ENCODE results near the gene ENO1.
"Not testable (repeated sequence)": the region's sequence is repeated elsewhere in the genome, so short reads cannot be mapped to it uniquely, and the experiment has no call there.

Gene ENO1

GRCh38 chr1:8848663-8849386 is 29.7 kb downstream of the ENO1 start:
- in situ Hi-C loops (cut with MboI; ENCODE audit: low sequenced_read_pairs), result no loop called here

- in situ Hi-C loops (cut with MboI; ENCODE audit: low sequenced_read_pairs), result no loop called here
Observed at GRCh38 chr1:8847990-8848389, 30.5 kb downstream of the ENO1 start.

GRCh38 chr1:8846263-8846662 is 32.2 kb downstream of the ENO1 start:
- in situ Hi-C loops (cut with MboI; ENCODE audit: low sequenced_read_pairs), result no loop called here

GRCh38 chr1:8845104-8846097 is 33.1 kb downstream of the ENO1 start:
- in situ Hi-C loops (cut with MboI; ENCODE audit: low sequenced_read_pairs), result no loop called here

- in situ Hi-C loops (cut with MboI; ENCODE audit: low sequenced_read_pairs), result no loop called here
Observed at GRCh38 chr1:8844501-8845006, 33.9 kb downstream of the ENO1 start.

- in situ Hi-C loops (cut with MboI; ENCODE audit: low sequenced_read_pairs), result no loop called here
Observed at GRCh38 chr1:8841395-8841794, 37.1 kb downstream of the ENO1 start.

- in situ Hi-C loops (cut with MboI; ENCODE audit: low sequenced_read_pairs), result no loop called here
Observed at GRCh38 chr1:8839990-8840389, 38.5 kb downstream of the ENO1 start.

GRCh38 chr1:8835941-8836643 is 42.4 kb downstream of the ENO1 start:
- in situ Hi-C loops (cut with MboI; ENCODE audit: low sequenced_read_pairs), result no loop called here

GRCh38 chr1:8831340-8831739 is 47.1 kb downstream of the ENO1 start:
- in situ Hi-C loops (cut with MboI; ENCODE audit: low sequenced_read_pairs), result no loop called here

GRCh38 chr1:8830732-8831131 is 47.8 kb downstream of the ENO1 start:
- in situ Hi-C loops (cut with MboI; ENCODE audit: low sequenced_read_pairs), result not testable (repeated sequence)

GRCh38 chr1:8825985-8826481 is 52.5 kb downstream of the ENO1 start:
- in situ Hi-C loops (cut with MboI; ENCODE audit: low sequenced_read_pairs), result no loop called here

- in situ Hi-C loops (cut with MboI; ENCODE audit: low sequenced_read_pairs), result no loop called here
Observed at GRCh38 chr1:8823295-8823664, 55.2 kb downstream of the ENO1 start.

GRCh38 chr1:8822373-8823294 is 55.9 kb downstream of the ENO1 start:
- in situ Hi-C loops (cut with MboI; ENCODE audit: low sequenced_read_pairs), result no loop called here

GRCh38 chr1:8821084-8821483 is 57.4 kb downstream of the ENO1 start:
- in situ Hi-C loops (cut with MboI; ENCODE audit: low sequenced_read_pairs), result no loop called here

- in situ Hi-C loops (cut with MboI; ENCODE audit: low sequenced_read_pairs), result not testable (repeated sequence)
Observed at GRCh38 chr1:8818789-8819188, 59.7 kb downstream of the ENO1 start.

GRCh38 chr1:8818325-8818775 is 60.1 kb downstream of the ENO1 start:
- in situ Hi-C loops (cut with MboI; ENCODE audit: low sequenced_read_pairs), result no loop called here

GRCh38 chr1:8817412-8818324 is 60.8 kb downstream of the ENO1 start, which contains the start of gene RERE:
Gene RERE, minus strand, starts transcription at chr1:8817640.
- in situ Hi-C loops (cut with MboI; ENCODE audit: low sequenced_read_pairs), result no loop called here

- in situ Hi-C loops (cut with MboI; ENCODE audit: low sequenced_read_pairs), result no loop called here
Observed at GRCh38 chr1:8816831-8817411, 61.6 kb downstream of the ENO1 start.

All from HL-60/S4 (cell line).